Neuronal stem cell (in vitro differentiated cells): ENCODE measurements around the gene FETUB. TPM values are rescaled to one million over a fixed set of nuclear protein-coding genes. Genes with fewer than 3 reads are reported as not detected.

Experiments
- DNase-seq: peaks from one replicate; pipeline ENCODE4 v3.0.0-alpha.2; 2013; ENCODE audit warnings: low spot score
- H2AFZ ChIP-seq: one replicate; pipeline ENCODE4 v1.6.1; 2013; ENCODE audit warnings: mild to moderate bottlenecking, low read length, inconsistent platforms
- H2AK5ac ChIP-seq: 2 replicates; pipeline ENCODE4 v1.6.1; 2013; ENCODE audit warnings: low read depth, mild to moderate bottlenecking, inconsistent platforms, low read length, moderate library complexity, mixed read lengths
- H2BK120ac ChIP-seq: 2 replicates; pipeline ENCODE4 v1.6.1; 2013; ENCODE audit warnings: low read depth, mild to moderate bottlenecking, inconsistent platforms, low read length, moderate library complexity, mixed read lengths
- H2BK12ac ChIP-seq: one replicate; pipeline ENCODE4 v1.6.1; 2013; ENCODE audit warnings: low read length, inconsistent platforms
- H2BK15ac ChIP-seq: 2 replicates; pipeline ENCODE4 v1.6.1; 2013; ENCODE audit warnings: mild to moderate bottlenecking, low read length, inconsistent platforms, mixed read lengths
- H2BK5ac ChIP-seq: one replicate; pipeline ENCODE4 v1.6.1; 2013; ENCODE audit warnings: inconsistent platforms, mild to moderate bottlenecking, low read length, moderate library complexity
- H3K14ac ChIP-seq: one replicate; pipeline ENCODE4 v1.6.1; 2013; ENCODE audit warnings: low read length, inconsistent platforms
- H3K18ac ChIP-seq: 2 replicates; pipeline ENCODE4 v1.6.1; 2013; ENCODE audit warnings: low read length, inconsistent platforms
- H3K23ac ChIP-seq: 2 replicates; pipeline ENCODE4 v1.6.1; 2013; ENCODE audit warnings: low read depth, mild to moderate bottlenecking, mixed read lengths, low read length, inconsistent platforms; ENCODE audit not compliant: poor library complexity
- H3K27ac ChIP-seq: replicated peaks from 3 replicates; pipeline ENCODE4 v1.5.1; 2013; ENCODE audit warnings: low read length, inconsistent platforms
- H3K27me3 ChIP-seq, 3 experiments: 2 replicates each; pipeline ENCODE4 v1.6.1; 2013; ENCODE audit warnings: low read length in 3 of 3, mild to moderate bottlenecking in 2 of 3, inconsistent platforms in 1 of 3, low read depth in 1 of 3, mixed read lengths in 1 of 3, moderate library complexity in 1 of 3; ENCODE audit not compliant: control insufficient read depth in 3 of 3, insufficient read depth in 3 of 3
- H3K36me3 ChIP-seq, 2 donors: replicated peaks in 1 of 2; 2 replicates each; pipeline ENCODE4 v1.6.1; 2013; ENCODE audit warnings: low read length in 2 of 2; ENCODE audit not compliant: control insufficient read depth in 2 of 2, insufficient read depth in 2 of 2
- H3K4ac ChIP-seq: 2 replicates; pipeline ENCODE4 v1.6.1; 2013; ENCODE audit warnings: inconsistent platforms, mild to moderate bottlenecking, low read length, moderate library complexity
- H3K4me1 ChIP-seq, 2 donors: 1 replicate in 1 of 2; 2 replicates in 1 of 2; pipeline ENCODE4 v1.6.1; 2013; ENCODE audit warnings: low read length in 2 of 2, low read depth in 1 of 2; ENCODE audit not compliant: control insufficient read depth in 2 of 2, insufficient read depth in 1 of 2
- H3K4me2 ChIP-seq: one replicate; pipeline ENCODE4 v1.6.1; 2013; ENCODE audit warnings: mild to moderate bottlenecking, low read length, inconsistent platforms; ENCODE audit not compliant: insufficient read depth, poor library complexity, severe bottlenecking
- H3K4me3 ChIP-seq, 2 donors: 2 replicates each; pipeline ENCODE4 v1.5.1; 2013; ENCODE audit warnings: low read length in 2 of 2, mild to moderate bottlenecking in 2 of 2, inconsistent platforms in 1 of 2, moderate library complexity in 1 of 2
- H3K79me1 ChIP-seq: one replicate; pipeline ENCODE4 v1.6.1; 2013; ENCODE audit warnings: low read depth, mild to moderate bottlenecking, inconsistent platforms, low read length, moderate library complexity
- H3K9ac ChIP-seq: one replicate; pipeline ENCODE4 v1.6.1; 2013; ENCODE audit warnings: mild to moderate bottlenecking, low read depth, low read length, inconsistent platforms; ENCODE audit not compliant: poor library complexity
- H3K9me3 ChIP-seq, 2 donors: replicated peaks in 1 of 2; 2 replicates each; pipeline versions ENCODE3 to v1.6.1; 2013; ENCODE audit warnings: low read length in 2 of 2, mild to moderate bottlenecking in 2 of 2, inconsistent platforms in 1 of 2, low read depth in 1 of 2, mixed read lengths in 1 of 2, moderate library complexity in 1 of 2; ENCODE audit not compliant: control insufficient read depth in 2 of 2, insufficient read depth in 1 of 2
- H4K8ac ChIP-seq: one replicate; pipeline ENCODE4 v1.6.1; 2013; ENCODE audit warnings: low read depth, mild to moderate bottlenecking, inconsistent platforms, low read length, moderate library complexity
- H4K91ac ChIP-seq: one replicate; pipeline ENCODE4 v1.6.1; 2013; ENCODE audit warnings: low read length, low read depth, mild to moderate bottlenecking, inconsistent platforms; ENCODE audit not compliant: poor library complexity
- WGBS, 2 donors: extraction: QIAGEN DNeasy Blood & Tissue Kit; methylation state at CpG; one replicate each; pipeline ENCODE4 v1.1.7; 2013; ENCODE audit warnings: missing lambda C conversion rate in 2 of 2, mixed read lengths in 1 of 2; ENCODE audit not compliant: insufficient read length in 2 of 2, insufficient replicate concordance in 1 of 2; ENCODE audit errors: extremely low coverage in 2 of 2; 5-methylcytosine and 5-hydroxymethylcytosine counted together
- polyA plus RNA-seq, 2 experiments: library from polyadenylated mRNA; stranded (reverse); fragments of 200-250 nt; gene quantifications; one replicate each; pipeline ENCODE4 v1.2.3, GENCODE V29; 2013

Gene FETUB, protein sequence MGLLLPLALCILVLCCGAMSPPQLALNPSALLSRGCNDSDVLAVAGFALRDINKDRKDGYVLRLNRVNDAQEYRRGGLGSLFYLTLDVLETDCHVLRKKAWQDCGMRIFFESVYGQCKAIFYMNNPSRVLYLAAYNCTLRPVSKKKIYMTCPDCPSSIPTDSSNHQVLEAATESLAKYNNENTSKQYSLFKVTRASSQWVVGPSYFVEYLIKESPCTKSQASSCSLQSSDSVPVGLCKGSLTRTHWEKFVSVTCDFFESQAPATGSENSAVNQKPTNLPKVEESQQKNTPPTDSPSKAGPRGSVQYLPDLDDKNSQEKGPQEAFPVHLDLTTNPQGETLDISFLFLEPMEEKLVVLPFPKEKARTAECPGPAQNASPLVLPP
- not detected for polyA plus RNA-seq (2013, experiment 1 of 2)
- polyA plus RNA-seq (2013, experiment 2 of 2), result not detected

DNA sequence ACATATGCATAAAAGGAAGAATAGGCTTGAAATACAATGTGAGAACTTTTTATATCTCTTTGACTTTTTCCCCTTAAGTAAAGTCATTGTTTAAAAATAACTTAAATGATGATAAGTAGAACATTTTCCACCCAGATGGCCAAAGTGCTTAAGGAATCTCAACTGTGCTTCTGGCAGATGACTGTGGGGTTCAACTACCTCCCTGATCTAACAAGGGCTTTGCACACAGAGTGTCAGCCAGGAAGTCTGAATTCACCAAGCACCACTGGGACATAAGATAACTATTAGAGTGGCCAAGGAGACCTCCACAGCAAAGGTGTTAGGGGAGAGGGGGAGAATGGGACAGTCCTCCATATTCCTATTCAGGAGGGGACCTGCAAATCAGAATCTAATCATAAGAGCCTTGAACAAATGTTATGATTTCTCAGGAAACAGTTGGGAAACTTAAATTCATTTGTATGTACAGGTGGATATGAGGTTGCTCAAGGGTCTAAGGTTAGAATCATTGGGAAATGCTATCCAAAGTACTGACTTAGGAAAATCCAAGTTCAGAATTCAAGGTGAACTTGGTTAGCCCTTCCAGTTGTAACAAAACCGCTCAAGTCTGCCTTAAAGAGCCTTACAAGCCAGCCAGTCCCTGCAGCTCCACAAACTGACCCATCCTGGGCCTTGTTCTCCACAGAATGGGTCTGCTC, at the start of gene FETUB:
Gene FETUB, plus strand, starts transcription at position 622 of the 695 bp plus-strand sequence. Its CDS starts 62 bp downstream, at position 684.
- Histone ChIP-seq H2BK15ac (no peak within 1 kb of the TSS), H3K27ac (no peak within 1 kb of the TSS), H3K18ac (no peak within 1 kb of the TSS), H2AFZ (peak within 1 kb of the TSS; percentile 62), H3K4me1 (peaks cover 0 to 2% of the 10 kb centered on the region in 2 donors), H3K79me1 (no peaks in the 10 kb centered on the region), H2BK5ac (no peak within 1 kb of the TSS), H3K4ac (no peak within 1 kb of the TSS), H3K36me3 (no peaks in the 10 kb centered on the region), H3K4me2 (no peak within 1 kb of the TSS), H4K8ac (no peak within 1 kb of the TSS), H3K4me3 (no peak within 1 kb of the TSS), H3K9me3 (no peaks in the 10 kb centered on the region), H2BK120ac (no peak within 1 kb of the TSS), H2AK5ac (no peak within 1 kb of the TSS), H3K14ac (no peak within 1 kb of the TSS), H3K27me3 (peaks cover 0 to 37% (median 2%) of the 10 kb centered on the region in 3 experiments), H2BK12ac (no peak within 1 kb of the TSS), H3K9ac (no peak within 1 kb of the TSS), H4K91ac (no peak within 1 kb of the TSS), H3K23ac (no peak within 1 kb of the TSS)
- DNase-seq, result no peak
- WGBS, 2 donors, result no CpG with 5 or more reads among the region's 1 CpG

DNA sequence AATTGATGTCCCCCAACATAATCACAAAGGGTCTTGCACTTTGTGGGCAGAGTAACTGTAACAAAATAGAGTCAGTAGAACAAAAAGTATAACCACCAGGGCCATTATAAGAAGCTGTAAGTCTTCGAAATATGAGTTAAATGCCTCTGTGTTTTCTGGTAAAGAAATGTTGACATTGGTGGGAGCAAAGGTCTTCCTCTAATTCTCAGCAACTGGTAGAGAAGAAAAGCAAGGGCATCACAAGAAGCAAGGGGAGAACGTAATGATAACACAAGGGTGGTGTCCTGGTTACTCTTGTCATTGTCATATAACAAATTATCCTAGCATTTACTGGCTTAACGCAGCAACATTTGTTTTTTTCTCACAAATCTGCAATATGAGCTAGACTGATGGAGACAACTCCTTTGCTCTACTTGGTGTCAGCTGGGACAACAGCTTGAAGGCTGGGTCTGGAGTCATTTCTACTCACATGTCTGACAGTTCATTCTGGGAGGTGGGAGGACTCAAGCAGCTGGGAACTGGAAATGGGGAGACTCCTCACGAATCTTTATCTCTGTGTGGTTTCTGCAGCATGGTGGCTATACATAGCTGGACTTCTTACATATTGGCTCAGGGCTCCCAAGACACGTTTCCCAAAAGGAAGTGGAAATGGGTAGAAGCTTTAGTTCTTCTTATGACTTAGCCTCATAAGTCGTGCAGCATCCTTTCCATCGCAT, 49.5 kb upstream of the FETUB start:
- no CpG with 5 or more reads among the region's 7 CpGs for WGBS, 2 donors
- no peak for DNase-seq
- no peaks in the 10 kb centered on the region for H3K27me3 ChIP-seq
- H3K23ac ChIP-seq, result no peak overlapping the region
- H3K4me3 ChIP-seq, result no peak overlapping the region
- no peak overlapping the region for H3K18ac ChIP-seq
- no peak overlapping the region for H3K4ac ChIP-seq
- H4K91ac ChIP-seq, result no peak overlapping the region
- H2BK15ac ChIP-seq, result no peak overlapping the region
- no peak overlapping the region for H2BK12ac ChIP-seq
- H3K36me3 ChIP-seq, result peaks cover 2 to 5% of the 10 kb centered on the region in 2 donors
- no peak overlapping the region for H2BK5ac ChIP-seq
- H2BK120ac ChIP-seq, result no peak overlapping the region
- H3K14ac ChIP-seq, result no peak overlapping the region
- H2AK5ac ChIP-seq, result no peak overlapping the region
- H3K79me1 ChIP-seq, result no peaks in the 10 kb centered on the region
- no peak overlapping the region for H3K9ac ChIP-seq
- H4K8ac ChIP-seq, result no peak overlapping the region
- H3K4me1 ChIP-seq, result no peaks in the 10 kb centered on the region
- H3K27ac ChIP-seq, result no peak overlapping the region
- no peaks in the 10 kb centered on the region for H3K9me3 ChIP-seq
- H3K4me2 ChIP-seq, result no peak overlapping the region
- H2AFZ ChIP-seq, result no peak overlapping the region

DNA sequence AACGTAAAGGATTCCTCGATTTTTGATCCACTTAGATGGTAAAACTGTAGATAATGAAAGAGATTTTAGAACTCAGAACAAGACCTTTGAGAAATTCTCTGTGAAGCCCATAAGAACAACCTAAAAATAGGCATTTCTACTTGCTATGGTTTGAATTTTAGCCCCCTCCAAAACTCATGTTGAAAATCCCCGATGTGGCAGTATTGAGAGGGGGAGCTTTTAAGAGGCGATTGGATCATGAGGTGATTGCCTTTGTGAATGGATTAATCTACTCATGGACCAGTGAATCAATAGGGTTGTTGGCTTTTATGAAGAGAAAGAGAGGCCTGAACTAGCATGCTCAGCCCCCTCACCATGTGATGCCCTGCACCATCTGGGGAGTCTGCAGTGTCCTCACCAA, 47.5 kb upstream of the FETUB start:
- Histone ChIP-seq H3K23ac (no peak overlapping the region), H3K9ac (no peak overlapping the region), H2AK5ac (no peak overlapping the region), H3K4me2 (no peak overlapping the region), H3K14ac (no peak overlapping the region), H2BK15ac (no peak overlapping the region), H3K27ac (no peak overlapping the region), H2BK120ac (no peak overlapping the region), H3K18ac (no peak overlapping the region), H2BK5ac (no peak overlapping the region), H2AFZ (no peak overlapping the region), H3K36me3 (no peaks in the 10 kb centered on the region), H3K79me1 (no peaks in the 10 kb centered on the region), H3K4ac (no peak overlapping the region), H3K27me3 (no peaks in the 10 kb centered on the region), H4K91ac (no peak overlapping the region), H3K4me1 (peaks cover 0 to 3% of the 10 kb centered on the region in 2 donors), H2BK12ac (no peak overlapping the region), H4K8ac (no peak overlapping the region), H3K9me3 (no peaks in the 10 kb centered on the region), H3K4me3 (no peak overlapping the region)
- DNase-seq, result no peak
- no CpG with 5 or more reads among the region's 4 CpGs for WGBS, 2 donors

DNA sequence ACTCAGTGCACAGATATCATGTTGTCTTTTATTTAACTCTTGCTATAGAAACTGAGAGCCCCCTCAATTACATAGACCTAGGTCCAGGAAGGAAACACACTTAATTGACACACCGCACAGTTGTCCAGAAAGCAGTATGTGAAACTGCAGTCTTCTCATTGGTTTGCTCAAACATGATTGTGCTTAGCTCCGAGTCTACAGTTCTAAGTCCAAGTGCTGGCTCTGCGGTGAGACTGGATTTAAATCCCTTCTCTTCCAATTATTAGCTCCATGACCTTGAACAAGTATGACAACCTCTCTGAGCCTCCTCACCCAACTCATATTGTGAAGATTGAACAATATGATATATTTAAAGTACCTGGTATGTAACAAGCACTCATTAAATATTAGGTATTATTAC, 46.3 kb upstream of the FETUB start:
- Histone ChIP-seq H2BK5ac (no peak overlapping the region), H2BK12ac (no peak overlapping the region), H3K27ac (no peak overlapping the region), H2BK15ac (no peak overlapping the region), H3K27me3 (peaks cover 0 to 2% (median 0%) of the 10 kb centered on the region in 3 experiments), H3K9me3 (no peaks in the 10 kb centered on the region), H3K4me1 (peaks cover 0 to 3% of the 10 kb centered on the region in 2 donors), H2BK120ac (no peak overlapping the region), H3K14ac (no peak overlapping the region), H3K23ac (no peak overlapping the region), H2AFZ (no peak overlapping the region), H3K36me3 (no peaks in the 10 kb centered on the region), H3K4ac (no peak overlapping the region), H3K9ac (no peak overlapping the region), H3K18ac (no peak overlapping the region), H3K4me2 (no peak overlapping the region), H3K4me3 (no peak overlapping the region), H4K91ac (no peak overlapping the region), H2AK5ac (no peak overlapping the region), H4K8ac (no peak overlapping the region), H3K79me1 (no peaks in the 10 kb centered on the region)
- DNase-seq, result no peak
- WGBS, 2 donors, result no CpG with 5 or more reads among the region's 3 CpGs
